Measurements from ENCODE around the gene KCNN1. TPM values are rescaled to one million over a fixed set of nuclear protein-coding genes. Genes with fewer than 3 reads are reported as not detected.
A peak's percentile ranks its signal among the peaks of the same experiment; 100 is the strongest.

The KCNN1 gene
- total and polyA plus RNA-seq, 9 of the 15 experiments (the other 6 are each of a cell fraction or from before 2014, with no cell fraction given) = 0.01 to 6.2 (median 0.72) TPM

- TF ChIP-seq RBM34 (IDR thresholded peaks at IDR 0.05; ENCODE audit: borderline replicate concordance, insufficient read depth, low read length) (no peak), TGIF2 (CRISPR knock-in tag; IDR thresholded peaks at IDR 0.05) (no peak), ZNF707 (CRISPR knock-in tag; conservative IDR thresholded peaks at IDR 0.05) (no peak), ZNF3 (CRISPR knock-in tag; IDR thresholded peaks at IDR 0.05) (no peak), CTCF (IDR thresholded peaks at IDR 0.05 in 2 of 3, conservative IDR thresholded peaks at IDR 0.05 in 1 of 3; ENCODE audit: insufficient read depth in 2 of 3, low read depth in 1 of 3, low read length in 3 of 3) (no peak), ESRRA (IDR thresholded peaks at IDR 0.05; ENCODE audit: borderline replicate concordance, low read depth) (peak; percentile 92), TAL1 (IDR thresholded peaks at IDR 0.05) (no peak), GTF2E2 (tag; IDR thresholded peaks at IDR 0.05) (no peak), ZNF785 (CRISPR knock-in tag; IDR thresholded peaks at IDR 0.05) (no peak), EP400 (IDR thresholded peaks at IDR 0.05) (no peak), THRB (CRISPR knock-in tag; conservative IDR thresholded peaks at IDR 0.05) (no peak), SREBF2 (CRISPR knock-in tag; IDR thresholded peaks at IDR 0.05) (no peak), KHSRP (IDR thresholded peaks at IDR 0.05) (no peak), NR2C1 (IDR thresholded peaks at IDR 0.05) (no peak), NR2C1 (tag; IDR thresholded peaks at IDR 0.05) (peak; percentile 60), ZBTB1 (CRISPR knock-in tag; IDR thresholded peaks at IDR 0.05; ENCODE audit: borderline replicate concordance, low read depth) (no peak), GABPB1 (CRISPR knock-in tag; IDR thresholded peaks at IDR 0.05) (peak; percentile 26; the same call in 1 of the 2 replicates), NFYB (IDR thresholded peaks at IDR 0.05; ENCODE audit: extremely low read depth, insufficient read length) (no peak), MNT (conservative IDR thresholded peaks at IDR 0.05) (0 out of 4 replicates have a peak, but pooled peaks of 1 of the 2 experiments have one; percentile 24), ETV5 (CRISPR knock-in tag; IDR thresholded peaks at IDR 0.05; ENCODE audit: low read depth) (peak; percentile 69), ZNF57 (CRISPR knock-in tag; IDR thresholded peaks at IDR 0.05) (no peak)
- TF ChIP-seq, protein P1, sequence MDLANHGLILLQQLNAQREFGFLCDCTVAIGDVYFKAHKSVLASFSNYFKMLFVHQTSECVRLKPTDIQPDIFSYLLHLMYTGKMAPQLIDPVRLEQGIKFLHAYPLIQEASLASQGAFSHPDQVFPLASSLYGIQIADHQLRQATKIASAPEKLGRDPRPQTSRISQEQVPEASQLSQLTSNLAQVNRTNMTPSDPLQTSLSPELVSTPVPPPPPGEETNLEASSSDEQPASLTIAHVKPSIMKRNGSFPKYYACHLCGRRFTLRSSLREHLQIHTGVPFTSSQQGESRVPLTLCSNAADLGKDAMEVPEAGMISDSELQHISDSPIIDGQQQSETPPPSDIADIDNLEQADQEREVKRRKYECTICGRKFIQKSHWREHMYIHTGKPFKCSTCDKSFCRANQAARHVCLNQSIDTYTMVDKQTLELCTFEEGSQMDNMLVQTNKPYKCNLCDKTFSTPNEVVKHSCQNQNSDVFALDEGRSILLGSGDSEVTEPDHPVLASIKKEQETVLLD (IDR thresholded peaks at IDR 0.05) = no peak
- TF ChIP-seq, protein P2, sequence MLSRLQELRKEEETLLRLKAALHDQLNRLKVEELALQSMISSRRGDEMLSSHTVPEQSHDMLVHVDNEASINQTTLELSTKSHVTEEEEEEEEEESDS (CRISPR knock-in tag; IDR thresholded peaks at IDR 0.05) = no peak
Measured at GRCh38 chr19:18013210-18014111, 46.6 kb downstream of the KCNN1 start (continued).

Measured in K562 (cell line).